Endothelial cell of umbilical vein (primary cell): ENCODE data around the gene DKKL1.

ENCODE experiments used
- EZH2 ChIP-seq: IDR thresholded peaks from 2 replicates; pipeline ENCODE4 v1.6.1; 2012; ENCODE audit warnings: borderline replicate concordance, low read depth, mild to moderate bottlenecking, moderate library complexity, low read length, inconsistent platforms; ENCODE audit not compliant: severe bottlenecking
- POLR2A ChIP-seq: IDR thresholded peaks from 2 replicates; pipeline ENCODE4 v1.6.1; 2012; ENCODE audit warnings: low read depth, mild to moderate bottlenecking, control low read depth, low read length
- TF ChIP-seq, protein P1 (sequence below), 2 donors: IDR thresholded peaks; 1 replicate in 1 of 2; 2 replicates in 1 of 2; pipeline ENCODE4 v1.5.1; 2011; ENCODE audit warnings: low read length in 2 of 2, mild to moderate bottlenecking in 2 of 2, moderate library complexity in 2 of 2, control low read depth in 1 of 2, inconsistent platforms in 1 of 2, low read depth in 1 of 2; ENCODE audit not compliant: insufficient read depth in 1 of 2; ENCODE audit errors: extremely low read depth in 1 of 2

DNA sequence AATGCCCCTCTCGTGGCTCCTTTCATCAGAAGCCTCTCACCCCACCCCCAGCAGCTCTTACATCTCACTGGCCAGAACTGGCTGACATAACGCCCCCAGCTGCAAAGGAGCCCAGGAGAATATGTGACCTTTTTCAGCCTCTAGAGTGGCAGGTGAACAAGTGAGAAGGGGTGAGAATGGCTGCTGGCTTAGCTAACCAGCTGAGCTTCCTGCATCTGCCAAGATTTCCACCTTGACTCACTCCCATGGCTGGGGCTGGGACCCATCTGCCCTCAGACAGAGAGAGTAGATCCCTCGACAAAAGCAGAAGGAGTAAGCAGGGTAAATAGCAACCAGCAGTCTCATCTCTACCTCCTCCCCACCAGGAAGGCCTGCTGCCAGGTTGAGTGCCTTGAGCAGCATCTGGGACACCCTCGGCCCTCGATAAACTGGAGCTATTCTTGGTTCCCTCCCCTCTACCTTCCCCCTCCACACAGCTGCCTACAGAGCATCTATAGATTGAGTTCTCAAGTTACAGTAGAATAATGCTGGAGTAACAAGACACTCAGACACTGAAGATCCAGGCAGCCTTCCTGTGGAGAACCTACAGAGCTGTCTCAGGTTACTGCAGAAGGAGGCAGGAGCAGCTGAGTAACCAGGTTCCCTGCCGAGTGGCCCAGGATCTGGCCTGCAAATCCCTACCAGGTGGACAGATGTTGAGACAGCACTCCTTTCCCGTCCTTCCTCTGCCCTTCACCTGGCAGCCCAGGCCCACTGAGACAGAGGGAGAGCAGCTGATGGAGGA lies 39.9 kb downstream of the DKKL1 start:
- TF ChIP-seq, protein P1, sequence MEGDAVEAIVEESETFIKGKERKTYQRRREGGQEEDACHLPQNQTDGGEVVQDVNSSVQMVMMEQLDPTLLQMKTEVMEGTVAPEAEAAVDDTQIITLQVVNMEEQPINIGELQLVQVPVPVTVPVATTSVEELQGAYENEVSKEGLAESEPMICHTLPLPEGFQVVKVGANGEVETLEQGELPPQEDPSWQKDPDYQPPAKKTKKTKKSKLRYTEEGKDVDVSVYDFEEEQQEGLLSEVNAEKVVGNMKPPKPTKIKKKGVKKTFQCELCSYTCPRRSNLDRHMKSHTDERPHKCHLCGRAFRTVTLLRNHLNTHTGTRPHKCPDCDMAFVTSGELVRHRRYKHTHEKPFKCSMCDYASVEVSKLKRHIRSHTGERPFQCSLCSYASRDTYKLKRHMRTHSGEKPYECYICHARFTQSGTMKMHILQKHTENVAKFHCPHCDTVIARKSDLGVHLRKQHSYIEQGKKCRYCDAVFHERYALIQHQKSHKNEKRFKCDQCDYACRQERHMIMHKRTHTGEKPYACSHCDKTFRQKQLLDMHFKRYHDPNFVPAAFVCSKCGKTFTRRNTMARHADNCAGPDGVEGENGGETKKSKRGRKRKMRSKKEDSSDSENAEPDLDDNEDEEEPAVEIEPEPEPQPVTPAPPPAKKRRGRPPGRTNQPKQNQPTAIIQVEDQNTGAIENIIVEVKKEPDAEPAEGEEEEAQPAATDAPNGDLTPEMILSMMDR (IDR thresholded peaks at IDR 0.05; ENCODE audit: extremely low read depth in 1 of 2, insufficient read depth in 1 of 2, low read depth in 1 of 2, low read length in 2 of 2), result no peak
- TF ChIP-seq POLR2A (no peak), EZH2 (no peak)
